ENCODE measurements around the gene TKT. TPM values are rescaled to one million over a fixed set of nuclear protein-coding genes. Genes with fewer than 3 reads are reported as not detected.

The TKT gene
- total RNA-seq, 1 experiment from 2014 or later = 634 TPM

GRCh38 chr3:53273146-53273670, 17.4 kb upstream of the TKT start:
- Histone ChIP-seq H3K4me3 (replicated peaks in 1 of 2; ENCODE audit: low read depth in 1 of 2, low read length in 2 of 2) (no peak overlapping the region), H3K36me3 (ENCODE audit: control insufficient read depth in 1 of 2, insufficient read depth in 2 of 2, low read length in 2 of 2) (no peaks in the 10 kb centered on the region), H3K9me3 (ENCODE audit: control insufficient read depth in 1 of 2, insufficient read depth in 1 of 2, low read depth in 1 of 2, low read length in 2 of 2) (no peaks in the 10 kb centered on the region), H4K20me1 (ENCODE audit: insufficient read depth) (no peaks in the 10 kb centered on the region), H3K9ac (ENCODE audit: low read length) (no peak overlapping the region), H2AFZ (ENCODE audit: low read depth, low read length, poor library complexity, severe bottlenecking) (no peak overlapping the region), H3K79me2 (ENCODE audit: insufficient read depth, low read length) (no peaks in the 10 kb centered on the region), H3K4me1 (ENCODE audit: control insufficient read depth in 1 of 2, insufficient read depth in 2 of 2, low read length in 2 of 2) (peaks cover 26 to 38% of the 10 kb centered on the region in 2 experiments), H3K27ac (ENCODE audit: low read depth, low read length) (no peak overlapping the region), H3K4me2 (ENCODE audit: low read length) (no peak overlapping the region), H3K27me3 (ENCODE audit: insufficient read depth, low read length) (no peaks in the 10 kb centered on the region), H3K9me2 (ENCODE audit: insufficient read depth) (no peaks in the 10 kb centered on the region)
- ATAC-seq = no peak
- intact Hi-C loops (cut with micrococcal nuclease) = no loop called here
- RAD21 ChIA-PET (ENCODE audit: low non-redundant PET in 1 of 2, low total read pairs in 2 of 2, uncharacterized antibody in 2 of 2, unreplicated experiment in 2 of 2) = no interaction called here
- POLR2A ChIA-PET = no interaction called here
- BruUV-seq (replicated peaks) = no TSS peak
- CTCF ChIA-PET = no interaction called here
- DNase-seq (ENCODE audit: low read depth, low spot score) = no peak
- TF ChIP-seq SRF (IDR thresholded peaks at IDR 0.05; ENCODE audit: low read depth) = no peak
- TF ChIP-seq SP1 (IDR thresholded peaks at IDR 0.05; ENCODE audit: low read depth) = no peak
- TF ChIP-seq SIN3A (IDR thresholded peaks at IDR 0.05; ENCODE audit: low read depth) = no peak
- no peak for TF ChIP-seq POLR2A (IDR thresholded peaks at IDR 0.05; ENCODE audit: borderline replicate concordance, extremely low read depth, insufficient read depth, insufficient read length)
- no peak for TF ChIP-seq ZBTB33 (IDR thresholded peaks at IDR 0.05; ENCODE audit: extremely low read depth, insufficient replicate concordance, low read length)
- no peak for TF ChIP-seq MAX (IDR thresholded peaks at IDR 0.05)

Measured in HCT116 (cell line).